Liver (tissue), 9 donors: ENCODE results near the gene ETV6. TPM values are rescaled to one million over a fixed set of nuclear protein-coding genes. Genes with fewer than 3 reads are reported as not detected.

ENCODE experiments used
- DNase-seq: peaks from one replicate; pipeline ENCODE4 v3.0.0-alpha.2; 2017; ENCODE audit warnings: low spot score
- H3K27ac ChIP-seq, 2 donors: one replicate each; pipeline ENCODE4 v1.7.0; 2013; ENCODE audit warnings: inconsistent platforms in 2 of 2, low read length in 2 of 2, control low read depth in 1 of 2, low read depth in 1 of 2, mild to moderate bottlenecking in 1 of 2
- H3K27me3 ChIP-seq, 4 donors: one replicate each; pipeline versions ENCODE4 v1.6.1 to v1.7.0; 2013; ENCODE audit warnings: low read length in 3 of 4, inconsistent platforms in 1 of 4, mild to moderate bottlenecking in 1 of 4, moderate library complexity in 1 of 4; ENCODE audit not compliant: control insufficient read depth in 4 of 4, insufficient read depth in 4 of 4
- H3K36me3 ChIP-seq, 4 donors: one replicate each; pipeline versions ENCODE4 v1.6.1 to v1.7.0; 2013; ENCODE audit warnings: low read length in 3 of 4, mild to moderate bottlenecking in 3 of 4, low read depth in 1 of 4, moderate library complexity in 1 of 4; ENCODE audit not compliant: control insufficient read depth in 4 of 4, insufficient read depth in 3 of 4
- H3K4me1 ChIP-seq, 4 donors: one replicate each; pipeline versions ENCODE4 v1.6.1 to v1.7.0; 2013; ENCODE audit warnings: low read length in 3 of 4, mild to moderate bottlenecking in 3 of 4, moderate library complexity in 1 of 4; ENCODE audit not compliant: control insufficient read depth in 4 of 4, insufficient read depth in 4 of 4
- H3K4me3 ChIP-seq, 3 donors: one replicate each; pipeline versions ENCODE4 v1.6.1 to v1.7.0; 2013; ENCODE audit warnings: low read length in 3 of 3, control low read depth in 1 of 3, low read depth in 1 of 3, mild to moderate bottlenecking in 1 of 3
- H3K9ac ChIP-seq, 2 donors: one replicate each; pipeline ENCODE4 v1.7.0; 2013; ENCODE audit warnings: low read length in 2 of 2, mild to moderate bottlenecking in 2 of 2, moderate library complexity in 2 of 2, control low read depth in 1 of 2, low read depth in 1 of 2
- H3K9me3 ChIP-seq, 4 donors: one replicate each; pipeline versions ENCODE4 v1.6.1 to v1.7.0; 2013; ENCODE audit warnings: low read length in 3 of 4; ENCODE audit not compliant: control insufficient read depth in 4 of 4
- CTCF ChIP-seq: fragments of 150-350 bp; IDR thresholded peaks from 2 replicates; pipeline ENCODE4 v1.5.1; 2017; ENCODE audit warnings: improper control_type of control experiment, low read depth, low read length; ENCODE audit not compliant: missing input control
- EGR1 ChIP-seq, 2 donors: IDR thresholded peaks; 2 replicates each; pipeline ENCODE4 v1.6.1; 2016 to 2018; ENCODE audit warnings: antibody characterized with exemption in 2 of 2, low read depth in 2 of 2
- FOXA1 ChIP-seq: IDR thresholded peaks from 2 replicates; pipeline ENCODE4 v1.6.1; 2016; ENCODE audit warnings: antibody characterized with exemption
- FOXA2 ChIP-seq: IDR thresholded peaks from 2 replicates; pipeline ENCODE4 v1.6.1; 2016; ENCODE audit warnings: antibody characterized with exemption
- HNF4A ChIP-seq, 2 donors: conservative IDR thresholded peaks; 2 replicates each; pipeline ENCODE4 v1.6.1; 2016; ENCODE audit warnings: antibody characterized with exemption in 2 of 2, mild to moderate bottlenecking in 2 of 2
- HNF4G ChIP-seq: IDR thresholded peaks from 2 replicates; pipeline ENCODE4 v1.6.1; 2016; ENCODE audit warnings: antibody characterized with exemption
- JUND ChIP-seq, 2 donors: IDR thresholded peaks; 2 replicates each; pipeline ENCODE4 v1.6.1; 2016; ENCODE audit warnings: antibody characterized with exemption in 2 of 2
- NR2F2 ChIP-seq: IDR thresholded peaks from 2 replicates; pipeline ENCODE4 v1.6.1; 2016; ENCODE audit warnings: antibody characterized with exemption
- RAD21 ChIP-seq, 2 donors: IDR thresholded peaks; 2 replicates each; pipeline ENCODE4 v1.6.1; 2016; ENCODE audit warnings: antibody characterized with exemption in 2 of 2, mild to moderate bottlenecking in 2 of 2
- REST ChIP-seq: IDR thresholded peaks from 2 replicates; pipeline ENCODE4 v1.6.1; 2016; ENCODE audit warnings: antibody characterized with exemption, mild to moderate bottlenecking
- SP1 ChIP-seq: IDR thresholded peaks from 2 replicates; pipeline ENCODE4 v1.6.1; 2018; ENCODE audit warnings: antibody characterized with exemption, mild to moderate bottlenecking
- TAF1 ChIP-seq: conservative IDR thresholded peaks from 2 replicates; pipeline ENCODE4 v1.6.1; 2016; ENCODE audit warnings: antibody characterized with exemption, mild to moderate bottlenecking
- YY1 ChIP-seq: IDR thresholded peaks from 2 replicates; pipeline ENCODE4 v1.6.1; 2016; ENCODE audit warnings: antibody characterized with exemption, mild to moderate bottlenecking
- WGBS: extraction: QIAGEN DNeasy Blood & Tissue Kit; methylation state at CpG from one replicate; pipeline ENCODE4 v1.1.7; 2013; 5-methylcytosine and 5-hydroxymethylcytosine counted together
- polyA plus RNA-seq, 2 donors: library from polyadenylated mRNA; stranded (reverse) in 1 of 2; unstranded in 1 of 2; fragments of 200-250 nt in 1 of 2; fragments of >200 nt in 1 of 2; fragmentation: Nextera tagmentation in 1 of 2; extraction: Ambion mirVana in 1 of 2; gene quantifications; one replicate each; pipeline versions ENCODE4 v1.2.1 to v1.2.3, GENCODE V29; 2013 to 2015
- total RNA-seq, 2 donors: library from RNA; depleted of rRNA; stranded (reverse); fragments of >200 nt; gene quantifications; one replicate each; pipeline ENCODE4 v1.2.3, GENCODE V29; 2014
- TF ChIP-seq, protein P1 (sequence below): IDR thresholded peaks from 2 replicates; pipeline ENCODE4 v1.6.1; 2016; ENCODE audit warnings: antibody characterized with exemption
- TF ChIP-seq, protein P2 (sequence below): IDR thresholded peaks from 2 replicates; pipeline ENCODE4 v1.6.1; 2016; ENCODE audit warnings: antibody characterized with exemption
- TF ChIP-seq, protein P3 (sequence below): IDR thresholded peaks from 2 replicates; pipeline ENCODE4 v1.6.1; 2016; ENCODE audit warnings: antibody characterized with exemption
- donor health status: healthy.
- donor health status: healthy.
- donor health status: healthy.
- donor health status: healthy.
- donor health status: healthy.

The ETV6 gene
- total and polyA plus RNA-seq, 4 donors = 2.0 to 6.2 (median 3.5) TPM

DNA sequence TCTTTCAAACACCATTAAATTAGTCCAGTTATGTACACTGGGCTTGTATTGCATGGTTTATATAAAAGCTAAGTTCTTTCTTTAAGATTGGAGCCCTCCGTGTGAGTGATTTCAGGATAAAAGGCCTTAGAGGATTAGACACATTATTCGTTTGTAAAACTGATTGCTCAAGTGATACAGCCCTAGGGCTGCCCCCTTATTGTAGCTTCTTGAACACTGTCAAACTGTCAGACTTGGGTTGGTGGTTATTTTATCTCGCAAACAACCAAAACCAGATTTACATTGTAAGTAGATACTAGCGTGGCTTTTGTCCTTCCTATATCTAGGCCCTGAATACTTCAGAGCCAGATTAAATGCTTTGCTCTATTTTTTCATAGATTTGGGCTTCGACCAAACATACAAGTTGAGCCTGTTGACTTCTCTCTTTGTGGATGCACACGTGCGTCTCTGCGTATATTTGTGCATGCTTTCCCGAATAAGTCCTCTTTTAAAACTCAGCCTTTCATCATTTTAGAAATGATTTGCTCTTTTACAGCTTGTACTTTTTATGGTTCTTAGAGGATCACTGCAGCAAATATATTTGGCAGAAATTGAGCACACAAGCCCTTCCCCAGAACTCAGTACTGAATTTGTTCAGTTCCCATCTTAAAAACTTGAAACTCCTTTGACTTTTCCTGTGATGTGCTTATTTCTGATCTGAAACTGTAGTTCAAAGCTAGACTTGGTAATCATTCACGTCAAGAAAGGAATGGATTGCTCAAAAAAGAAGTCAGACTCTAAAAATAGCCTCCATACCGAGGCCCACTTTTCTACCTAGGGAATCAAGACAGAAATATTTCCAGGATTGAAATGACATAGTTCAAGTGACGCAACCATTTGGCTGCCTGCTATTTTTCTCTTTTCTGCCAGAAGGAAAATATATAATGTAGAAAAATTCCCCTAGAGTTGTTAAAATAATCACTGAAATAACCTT is 129.5 kb downstream of the ETV6 start:
- WGBS = 79% methylated on average over 12 of the region's 12 CpGs
- Histone ChIP-seq H3K4me3 (no peak overlapping the region), H3K27me3 (no peaks in the 10 kb centered on the region), H3K9ac (no peak overlapping the region), H3K9me3 (no peaks in the 10 kb centered on the region), H3K4me1 (peaks cover 0 to 4% (median 2%) of the 10 kb centered on the region in 4 donors), H3K36me3 (peaks cover 0 to 2% (median 0%) of the 10 kb centered on the region in 4 donors), H3K27ac (no peak overlapping the region)
- DNase-seq = no peak
- TF ChIP-seq CTCF = no peak
- no peak for TF ChIP-seq JUND (IDR thresholded peaks at IDR 0.05)
- TF ChIP-seq, protein P1, sequence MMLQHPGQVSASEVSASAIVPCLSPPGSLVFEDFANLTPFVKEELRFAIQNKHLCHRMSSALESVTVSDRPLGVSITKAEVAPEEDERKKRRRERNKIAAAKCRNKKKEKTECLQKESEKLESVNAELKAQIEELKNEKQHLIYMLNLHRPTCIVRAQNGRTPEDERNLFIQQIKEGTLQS = no peak
- no peak for TF ChIP-seq NR2F2
- no peak for TF ChIP-seq TAF1
- TF ChIP-seq FOXA1 = no peak
- no peak for TF ChIP-seq REST
- no peak for TF ChIP-seq YY1
- TF ChIP-seq, protein P2, sequence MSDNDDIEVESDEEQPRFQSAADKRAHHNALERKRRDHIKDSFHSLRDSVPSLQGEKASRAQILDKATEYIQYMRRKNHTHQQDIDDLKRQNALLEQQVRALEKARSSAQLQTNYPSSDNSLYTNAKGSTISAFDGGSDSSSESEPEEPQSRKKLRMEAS = no peak
- no peak for TF ChIP-seq RAD21 (IDR thresholded peaks at IDR 0.05)
- no peak for TF ChIP-seq EGR1 (IDR thresholded peaks at IDR 0.05; ENCODE audit: low read depth in 2 of 2)
- TF ChIP-seq SP1 = no peak
- no peak for TF ChIP-seq HNF4A (conservative IDR thresholded peaks at IDR 0.05)
- no peak for TF ChIP-seq FOXA2
- TF ChIP-seq HNF4G = no peak
- TF ChIP-seq, protein P3, sequence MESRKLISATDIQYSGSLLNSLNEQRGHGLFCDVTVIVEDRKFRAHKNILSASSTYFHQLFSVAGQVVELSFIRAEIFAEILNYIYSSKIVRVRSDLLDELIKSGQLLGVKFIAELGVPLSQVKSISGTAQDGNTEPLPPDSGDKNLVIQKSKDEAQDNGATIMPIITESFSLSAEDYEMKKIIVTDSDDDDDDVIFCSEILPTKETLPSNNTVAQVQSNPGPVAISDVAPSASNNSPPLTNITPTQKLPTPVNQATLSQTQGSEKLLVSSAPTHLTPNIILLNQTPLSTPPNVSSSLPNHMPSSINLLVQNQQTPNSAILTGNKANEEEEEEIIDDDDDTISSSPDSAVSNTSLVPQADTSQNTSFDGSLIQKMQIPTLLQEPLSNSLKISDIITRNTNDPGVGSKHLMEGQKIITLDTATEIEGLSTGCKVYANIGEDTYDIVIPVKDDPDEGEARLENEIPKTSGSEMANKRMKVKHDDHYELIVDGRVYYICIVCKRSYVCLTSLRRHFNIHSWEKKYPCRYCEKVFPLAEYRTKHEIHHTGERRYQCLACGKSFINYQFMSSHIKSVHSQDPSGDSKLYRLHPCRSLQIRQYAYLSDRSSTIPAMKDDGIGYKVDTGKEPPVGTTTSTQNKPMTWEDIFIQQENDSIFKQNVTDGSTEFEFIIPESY = no peak
